Endothelial cell of umbilical vein (primary cell): ENCODE results near the gene SEC22C.

ENCODE experiments used
- CTCF ChIP-seq, 2 donors: IDR thresholded peaks; 1 replicate in 1 of 2; 2 replicates in 1 of 2; pipeline ENCODE4 v1.5.1; 2011; ENCODE audit warnings: low read length in 2 of 2, mild to moderate bottlenecking in 2 of 2, moderate library complexity in 2 of 2, control low read depth in 1 of 2, inconsistent platforms in 1 of 2, low read depth in 1 of 2; ENCODE audit not compliant: insufficient read depth in 1 of 2; ENCODE audit errors: extremely low read depth in 1 of 2
- EZH2 ChIP-seq: IDR thresholded peaks from 2 replicates; pipeline ENCODE4 v1.6.1; 2012; ENCODE audit warnings: borderline replicate concordance, low read depth, mild to moderate bottlenecking, moderate library complexity, low read length, inconsistent platforms; ENCODE audit not compliant: severe bottlenecking
- FOS ChIP-seq: IDR thresholded peaks from 2 replicates; pipeline ENCODE4 v1.6.1; 2011; ENCODE audit warnings: mild to moderate bottlenecking, low read length, moderate library complexity, borderline replicate concordance; ENCODE audit not compliant: insufficient read depth
- GATA2 ChIP-seq: IDR thresholded peaks from 2 replicates; pipeline ENCODE4 v1.7.0; 2011; ENCODE audit warnings: low read depth, mild to moderate bottlenecking, moderate library complexity, mixed read lengths, low read length; ENCODE audit not compliant: insufficient read length, insufficient read depth
- JUN ChIP-seq: IDR thresholded peaks from 2 replicates; pipeline ENCODE4 v1.6.1; 2011; ENCODE audit warnings: borderline replicate concordance, low read depth; ENCODE audit not compliant: insufficient read length, insufficient read depth
- MAX ChIP-seq: IDR thresholded peaks from 2 replicates; pipeline ENCODE4 v1.6.1; 2011; ENCODE audit not compliant: insufficient read depth, insufficient read length
- POLR2A ChIP-seq: IDR thresholded peaks from 2 replicates; pipeline ENCODE4 v1.6.1; 2012; ENCODE audit warnings: low read depth, mild to moderate bottlenecking, control low read depth, low read length
- POLR2AphosphoS5 ChIP-seq: IDR thresholded peaks from 2 replicates; pipeline ENCODE4 v1.6.1; 2012; ENCODE audit warnings: low read depth, mild to moderate bottlenecking, control low read depth, low read length, moderate library complexity; ENCODE audit not compliant: insufficient read depth

GRCh38 chr3:42513521-42513920, 68.2 kb downstream of the SEC22C start:
- TF ChIP-seq CTCF (IDR thresholded peaks at IDR 0.05; ENCODE audit: extremely low read depth in 1 of 2, insufficient read depth in 1 of 2, low read depth in 1 of 2, low read length in 2 of 2) (no peak), POLR2A (no peak), POLR2AphosphoS5 (no peak), MAX (no peak), EZH2 (no peak), GATA2 (no peak), FOS (no peak), JUN (no peak)
